ENCODE data around the gene CADPS.
A peak's percentile ranks its signal among the peaks of the same experiment; 100 is the strongest.

Gene CADPS

GRCh38 chr3:62874711-62875557, at the start of gene CADPS:
CADPS (minus strand) TSS chr3:62875416; CDS start chr3:62875029, 387 bp downstream.
- peak; percentile 69 for DNase-seq (ENCODE audit: low read depth, low spot score)

DNA sequence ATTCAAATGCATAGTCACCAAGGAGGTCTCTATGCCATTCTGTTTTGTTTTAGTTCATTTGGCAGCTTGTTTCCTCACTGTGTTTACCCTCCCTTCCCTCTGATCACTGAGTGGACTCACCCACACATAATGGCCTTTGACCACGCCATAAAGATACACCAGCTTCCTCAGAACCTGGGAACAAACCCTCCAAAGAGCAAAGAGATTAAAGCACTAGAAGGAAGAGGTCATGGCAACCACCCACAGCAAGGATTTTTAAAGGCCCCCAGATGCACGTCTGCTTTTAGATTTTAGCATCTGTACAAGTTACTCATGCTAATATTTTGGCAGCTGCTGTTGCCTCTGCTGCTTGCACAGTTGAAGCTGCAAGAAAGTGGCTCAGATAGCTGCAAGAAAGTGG, 47.9 kb upstream of the CADPS start:
- no peak for DNase-seq (ENCODE audit: low read depth, low spot score)

- no peak for DNase-seq (ENCODE audit: low read depth, low spot score)
Observed at GRCh38 chr3:62922326-62922725, 47.1 kb upstream of the CADPS start.

- no peak for DNase-seq (ENCODE audit: low read depth, low spot score)
Observed at GRCh38 chr3:62920466-62920784, 45.2 kb upstream of the CADPS start.

DNA sequence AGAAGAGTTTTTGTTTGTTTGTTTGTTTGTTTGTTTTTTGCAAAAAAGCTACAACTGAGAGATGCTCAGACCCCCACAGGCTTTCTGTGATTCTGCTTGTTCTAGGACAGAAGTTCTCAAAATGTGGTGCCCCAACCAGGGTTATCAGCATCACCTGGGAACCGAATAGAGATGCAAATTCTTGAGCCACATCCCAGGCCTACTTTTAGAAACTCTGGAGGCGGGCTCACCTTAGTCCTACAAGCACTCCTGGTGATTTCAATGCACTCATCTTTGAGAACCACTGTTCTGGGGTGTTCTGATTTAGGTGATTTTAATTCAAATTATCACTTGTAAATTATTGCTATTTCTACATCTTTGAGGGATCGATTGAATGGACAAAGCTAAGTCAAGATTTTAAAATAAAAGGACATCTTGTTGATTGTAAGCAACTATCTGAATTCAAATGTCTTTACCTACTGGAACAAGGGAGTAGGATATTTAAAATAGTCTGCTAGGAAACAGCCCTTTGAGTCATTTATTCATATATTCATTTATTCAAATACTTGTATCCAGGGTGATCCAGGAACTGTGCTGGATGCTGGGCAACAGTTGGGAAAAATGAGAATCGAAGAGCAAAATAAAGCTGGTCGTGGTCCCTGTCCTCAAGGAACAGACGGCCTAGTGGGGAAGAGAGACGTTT, 44.7 kb upstream of the CADPS start:
- no peak for DNase-seq (ENCODE audit: low read depth, low spot score)

DNA sequence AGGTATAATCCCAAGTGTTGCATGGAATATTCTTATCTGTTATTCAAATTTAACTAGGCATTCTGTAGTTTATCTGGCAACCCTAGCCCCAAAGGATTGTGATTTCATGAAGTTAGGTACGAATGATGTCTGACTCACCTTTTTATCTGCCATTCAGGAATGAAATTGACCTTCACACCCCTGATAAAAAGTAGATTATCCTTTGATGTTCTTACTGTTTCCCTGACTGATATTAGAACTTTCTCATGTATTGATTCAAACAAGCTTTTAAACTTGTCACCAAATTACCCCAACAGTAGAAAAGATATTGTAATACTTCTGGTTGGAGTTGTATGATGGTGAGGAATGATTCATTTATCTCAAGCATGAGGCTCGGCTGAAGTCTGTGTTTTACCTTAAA, 43.6 kb upstream of the CADPS start:
- DNase-seq (ENCODE audit: low read depth, low spot score), result no peak

GRCh38 chr3:62918131-62918530, 42.9 kb upstream of the CADPS start:
- DNase-seq (ENCODE audit: low read depth, low spot score), result no peak

- DNase-seq (ENCODE audit: low read depth, low spot score), result no peak
Observed at GRCh38 chr3:62911526-62911925, 36.3 kb upstream of the CADPS start.

DNA sequence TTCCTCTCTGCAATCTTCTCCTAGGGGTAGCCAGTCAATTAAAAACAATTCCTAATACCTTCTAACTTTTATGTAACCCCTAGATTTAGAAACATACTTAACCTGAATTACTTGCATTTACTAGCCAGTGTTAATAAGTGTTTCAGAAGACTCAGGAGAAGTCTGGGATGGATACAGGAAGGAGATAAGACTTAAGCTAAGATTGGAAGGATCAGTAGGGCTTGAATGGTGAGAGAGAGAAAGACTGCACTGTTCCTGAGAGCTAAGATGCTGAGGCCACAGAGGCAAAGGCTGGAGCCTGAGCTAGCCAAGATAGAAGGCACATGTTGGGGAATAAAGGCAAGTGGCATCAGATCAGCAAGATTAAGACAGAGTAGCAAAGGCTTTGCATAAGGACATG, 30.1 kb upstream of the CADPS start:
- DNase-seq (ENCODE audit: low read depth, low spot score), result no peak

DNA sequence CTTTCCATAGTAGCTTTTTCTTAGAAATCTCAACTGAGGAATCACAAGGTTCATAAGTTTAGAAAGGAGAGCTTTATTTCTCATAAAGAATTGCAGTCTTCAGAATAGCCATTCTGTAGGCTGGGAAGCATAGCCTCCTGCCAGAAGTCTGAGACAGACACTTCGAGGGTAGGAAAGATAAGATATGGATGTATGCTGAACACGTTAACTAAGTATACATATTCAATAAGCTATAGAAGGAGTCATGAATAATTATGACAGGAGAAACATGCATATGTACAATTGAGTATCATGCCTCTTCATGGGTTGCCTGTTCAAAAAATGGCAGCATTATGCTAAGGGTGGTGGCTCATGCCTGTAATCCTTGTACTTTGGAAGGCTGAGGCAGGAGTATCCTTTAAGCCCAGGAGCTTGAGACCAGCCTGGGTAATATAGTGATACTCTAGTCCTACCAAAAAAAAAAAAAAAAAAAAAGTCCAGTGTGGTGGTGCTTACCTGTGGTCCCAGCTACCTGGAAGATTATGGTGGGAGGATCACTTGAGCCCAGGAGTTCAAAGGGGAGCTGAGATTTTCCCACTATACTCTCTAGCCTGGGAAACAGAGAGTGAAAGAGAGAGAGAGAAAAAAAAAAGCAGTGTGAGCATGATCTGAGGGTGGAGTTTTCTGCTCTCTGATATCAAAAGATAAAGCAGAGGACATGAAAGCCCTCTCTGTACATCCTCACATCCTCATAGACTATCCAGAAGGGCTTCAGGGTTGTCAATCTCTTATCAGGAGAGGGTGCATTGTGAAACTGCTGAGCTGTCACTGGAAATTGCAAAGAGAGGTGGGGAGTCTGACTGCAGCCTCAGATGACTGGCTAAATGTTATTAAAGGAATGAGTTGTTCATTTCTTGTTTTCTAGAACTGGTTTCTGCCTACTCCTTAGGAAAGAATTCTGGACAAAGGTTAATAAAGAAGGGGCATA, 23.6 kb upstream of the CADPS start:
- DNase-seq (ENCODE audit: low read depth, low spot score), result no peak

GRCh38 chr3:62895901-62896300, 20.7 kb upstream of the CADPS start:
- DNase-seq (ENCODE audit: low read depth, low spot score), result no peak

DNA sequence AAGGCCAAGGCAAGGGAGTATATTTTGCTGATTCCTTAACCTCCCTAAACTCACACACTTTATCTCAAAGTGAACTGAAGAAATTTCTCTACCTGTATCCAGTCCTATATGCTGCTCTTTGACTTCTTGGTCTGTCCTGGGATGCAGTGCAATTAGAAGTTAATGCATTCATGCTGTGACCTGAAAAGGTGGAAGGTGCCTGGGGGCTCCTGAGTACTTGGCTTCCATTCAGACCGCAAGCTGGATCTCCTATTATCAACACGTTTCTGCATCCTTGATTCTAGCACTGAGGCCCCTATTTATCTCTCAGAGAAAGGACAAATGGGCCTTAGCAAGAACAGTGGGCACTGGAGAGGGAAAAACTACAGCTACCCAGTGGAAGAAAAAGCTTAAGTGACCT, 17.7 kb upstream of the CADPS start:
- DNase-seq (ENCODE audit: low read depth, low spot score), result peak; percentile 57

- DNase-seq (ENCODE audit: low read depth, low spot score), result no peak
Observed at GRCh38 chr3:62892045-62892444, 16.8 kb upstream of the CADPS start.

- no peak for DNase-seq (ENCODE audit: low read depth, low spot score)
Observed at GRCh38 chr3:62888778-62889177, 13.6 kb upstream of the CADPS start.

DNA sequence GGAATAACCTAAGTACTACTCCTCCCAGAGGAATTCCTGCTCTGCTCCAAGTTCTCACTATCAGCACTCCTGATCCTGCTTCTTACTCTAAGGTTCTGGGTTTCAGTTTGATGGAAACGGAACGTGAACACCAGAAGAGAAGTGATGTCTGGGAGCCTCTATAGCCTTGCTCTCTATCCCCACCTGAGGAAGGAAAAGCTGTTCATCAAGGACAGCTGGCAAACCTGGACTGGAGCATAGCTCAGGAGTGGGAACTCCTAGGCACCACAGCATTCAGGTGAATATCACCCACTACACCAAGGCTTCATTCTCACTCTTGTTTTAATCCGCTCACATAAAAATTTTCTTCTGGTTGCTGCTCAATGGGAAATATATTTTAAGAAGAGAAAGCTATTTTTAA, 13.0 kb upstream of the CADPS start:
- peak; percentile 42 for DNase-seq (ENCODE audit: low read depth, low spot score)

DNA sequence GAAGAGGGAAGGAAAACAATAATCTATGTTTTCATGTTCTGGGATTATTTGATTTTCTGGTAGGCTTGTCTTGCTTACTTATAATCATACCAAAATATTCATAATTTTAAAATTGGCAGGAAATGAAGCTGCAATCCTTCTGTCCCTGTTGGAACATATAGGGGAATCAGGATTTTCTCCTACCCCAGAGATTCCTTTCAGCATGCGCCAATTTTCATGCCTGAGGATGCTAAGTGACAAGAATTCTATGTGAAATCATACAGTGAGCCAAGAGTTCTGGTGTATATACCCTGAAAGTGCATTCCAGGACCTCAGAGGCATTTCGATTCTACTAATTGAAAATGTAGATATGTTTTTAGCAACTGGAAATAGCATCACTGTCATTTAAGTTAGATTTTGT, 9.9 kb upstream of the CADPS start:
- no peak for DNase-seq (ENCODE audit: low read depth, low spot score)

DNA sequence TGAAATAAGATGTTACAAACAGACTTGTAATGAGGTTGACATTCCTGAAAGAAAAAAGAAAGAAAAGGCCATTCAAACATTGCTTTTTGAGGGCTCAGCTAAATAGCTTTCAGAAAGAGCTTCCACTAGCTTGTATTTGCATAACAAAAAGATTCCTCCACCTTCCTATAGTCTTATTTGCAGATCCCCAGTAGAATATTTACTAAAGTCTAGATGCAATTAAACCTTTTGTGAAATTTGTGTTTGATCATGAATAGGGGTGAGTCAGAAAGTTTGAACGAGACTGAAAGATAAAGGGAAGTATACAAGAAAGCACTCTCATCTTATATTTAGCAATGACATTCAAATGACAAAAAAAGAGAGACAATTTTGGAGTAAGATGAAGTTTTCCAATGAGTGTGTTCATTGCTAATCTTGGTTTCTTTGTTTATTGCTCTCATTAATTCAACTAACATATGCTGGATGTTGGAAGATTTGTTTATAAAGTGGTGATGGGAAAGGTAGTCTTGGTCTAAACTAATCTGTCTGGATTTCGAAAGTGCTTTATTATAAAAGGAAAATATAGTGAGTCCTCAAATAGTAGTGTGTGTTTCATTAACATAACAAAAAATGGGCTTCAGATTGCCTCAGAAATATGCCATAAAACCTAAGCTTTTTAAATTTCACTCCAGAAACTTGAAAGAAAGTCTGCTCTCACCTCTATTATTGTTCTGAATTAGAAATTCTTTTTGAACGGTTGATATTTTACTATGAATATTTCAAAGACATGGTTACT, 9.1 kb upstream of the CADPS start:
- DNase-seq (ENCODE audit: low read depth, low spot score), result peak; percentile 15

- DNase-seq (ENCODE audit: low read depth, low spot score), result no peak
Observed at GRCh38 chr3:62882676-62883200, 7.5 kb upstream of the CADPS start.

DNA sequence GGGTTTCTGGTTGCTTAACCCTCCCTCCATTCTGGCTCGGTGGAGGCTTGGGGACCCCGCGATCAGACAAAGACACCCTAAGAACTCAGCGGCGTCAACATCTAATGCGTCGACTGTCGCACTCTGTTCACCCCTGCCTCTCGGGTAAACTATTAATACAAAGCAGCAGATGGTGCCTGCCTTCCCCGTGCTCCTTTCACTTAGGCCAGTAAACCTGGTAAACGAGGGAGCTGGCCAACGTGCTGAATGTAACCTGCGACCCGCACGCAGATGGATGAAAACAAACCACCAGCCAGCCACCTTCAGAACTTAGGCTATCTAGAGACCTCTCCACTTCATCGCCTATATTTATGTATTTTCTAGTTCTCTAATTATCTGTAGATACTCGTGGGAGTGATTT, 848 bp upstream of the CADPS start:
- peak; percentile 80 for DNase-seq (ENCODE audit: low read depth, low spot score)

DNA sequence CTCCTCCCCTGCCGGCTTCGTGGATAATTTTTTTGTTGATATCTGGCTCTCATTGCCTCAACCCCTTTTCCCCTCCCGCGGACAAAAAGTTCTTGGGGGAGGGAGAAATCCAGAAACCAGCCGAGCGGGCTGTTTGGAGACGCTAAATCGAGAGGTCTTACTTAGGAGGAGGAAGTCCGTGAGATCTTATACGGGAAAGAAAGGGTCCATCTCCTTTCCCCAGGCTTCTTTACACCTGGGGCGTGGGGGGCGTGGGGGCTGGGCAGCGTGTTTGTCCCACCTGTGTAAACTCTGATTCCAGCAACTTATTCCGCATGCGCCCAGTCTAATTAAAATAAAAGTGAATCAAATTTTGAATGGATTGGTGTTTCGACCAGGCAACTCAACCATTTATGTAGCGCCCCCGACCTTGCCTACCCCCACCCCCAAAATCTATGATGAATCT, 364 bp upstream of the CADPS start:
- no peak for DNase-seq (ENCODE audit: low read depth, low spot score)

All from ELF-1 (cell line).